ENCODE results near the gene CDKN1A.
A peak's percentile ranks its signal among the peaks of the same experiment; 100 is the strongest.
"Not testable (repeated sequence)": the region's sequence is repeated elsewhere in the genome, so short reads cannot be mapped to it uniquely, and the experiment has no call there.

Gene CDKN1A

DNA sequence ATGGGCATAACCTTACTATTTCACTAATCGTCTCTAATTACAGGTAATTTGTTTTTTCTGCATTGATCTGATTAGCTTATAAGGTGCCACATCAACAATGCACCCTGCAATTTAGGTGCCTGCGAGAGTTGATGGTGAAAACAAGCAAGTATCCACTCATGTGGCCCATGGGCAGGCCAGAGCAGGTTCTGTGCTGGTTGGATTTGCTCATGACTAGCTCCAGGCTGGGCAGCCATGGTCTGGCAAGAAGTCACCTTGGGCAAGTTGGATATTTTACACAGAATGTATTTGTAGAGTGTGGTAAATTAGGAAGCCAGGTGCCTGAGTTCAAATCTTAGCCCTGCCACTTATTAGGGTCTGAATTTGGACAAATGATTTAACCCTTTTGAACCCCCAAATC, 44.4 kb downstream of the CDKN1A start:
- no peak for DNase-seq

DNA sequence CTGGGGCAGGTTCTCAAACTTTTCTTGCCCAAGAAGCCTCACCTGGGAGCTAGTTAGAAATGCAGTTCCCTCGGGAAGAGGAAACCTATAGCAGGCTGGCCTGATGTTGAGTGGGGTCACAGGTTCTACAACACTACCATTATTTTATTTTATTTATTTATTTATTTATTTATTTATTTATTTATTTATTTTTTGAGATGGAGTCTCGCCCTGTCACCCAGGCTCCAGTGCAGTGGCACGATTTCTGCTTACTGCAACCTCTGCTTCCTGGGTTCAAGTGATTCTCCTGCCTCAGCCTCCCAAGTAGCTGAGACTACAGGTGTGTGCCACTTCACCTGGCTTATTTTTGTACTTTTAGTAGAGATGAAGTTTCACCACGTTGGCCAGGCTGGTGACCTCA, 45.5 kb downstream of the CDKN1A start:
- not testable (repeated sequence) for DNase-seq

DNA sequence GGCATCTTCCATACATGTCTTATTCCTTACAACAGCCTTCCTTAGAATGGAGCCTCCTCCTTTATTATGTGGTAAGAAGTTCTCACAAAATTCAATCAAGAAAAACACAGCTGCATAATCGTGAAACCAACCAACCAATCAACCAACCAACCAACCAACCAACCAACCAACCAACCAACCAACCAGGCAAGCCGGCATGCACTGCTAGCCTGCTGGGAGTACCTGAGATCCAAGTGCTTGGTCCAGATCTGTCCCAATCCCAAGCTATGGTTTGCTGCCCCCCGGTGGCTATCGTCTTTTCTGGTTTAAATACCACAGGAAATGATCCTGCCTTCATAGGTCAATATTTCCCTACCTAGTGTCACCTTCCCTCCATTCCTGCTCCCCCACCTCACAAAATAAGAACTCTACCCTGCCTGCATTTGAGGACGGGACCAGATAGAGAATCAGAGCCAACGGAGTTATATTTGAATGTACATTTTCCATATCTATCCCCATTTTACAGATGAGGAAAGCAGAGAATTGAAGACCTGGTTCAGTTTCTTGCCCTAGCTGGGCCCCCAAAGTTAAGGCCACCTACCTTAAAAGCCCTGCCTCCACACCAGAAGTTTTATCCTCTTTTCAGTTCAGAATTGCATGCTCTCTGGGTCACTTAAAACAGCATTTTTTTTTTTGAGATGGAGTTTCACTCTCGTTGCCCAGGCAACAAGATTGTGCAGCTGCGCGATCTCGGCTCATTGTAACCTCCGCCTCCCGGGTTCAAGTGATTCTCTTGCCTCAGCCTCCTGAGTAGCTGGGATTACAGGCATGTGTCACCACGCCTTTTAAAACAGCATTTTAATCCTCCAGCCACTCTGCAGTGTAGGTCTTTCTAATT, 46.2 kb downstream of the CDKN1A start:
- peak; percentile 67 to 78 for DNase-seq

DNA sequence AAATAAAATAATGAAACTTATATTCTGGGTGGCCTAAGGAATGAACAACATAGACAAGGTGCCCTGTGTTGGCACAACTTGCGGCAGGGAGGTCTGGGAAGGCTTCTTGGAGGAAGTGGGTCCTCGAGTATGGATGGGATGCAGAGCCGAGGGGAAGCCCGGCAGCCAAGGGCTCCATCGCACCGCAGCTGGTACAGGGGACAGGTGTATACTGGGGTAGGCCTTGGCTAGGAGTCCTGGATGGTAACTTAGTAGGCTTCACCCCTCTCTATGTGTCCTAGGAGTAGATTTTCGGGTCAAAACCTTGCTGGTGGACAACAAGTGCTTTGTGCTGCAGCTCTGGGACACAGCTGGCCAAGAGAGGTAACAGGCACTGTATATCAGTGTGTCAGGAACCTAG, 47.1 kb downstream of the CDKN1A start:
- no peak for DNase-seq

DNA sequence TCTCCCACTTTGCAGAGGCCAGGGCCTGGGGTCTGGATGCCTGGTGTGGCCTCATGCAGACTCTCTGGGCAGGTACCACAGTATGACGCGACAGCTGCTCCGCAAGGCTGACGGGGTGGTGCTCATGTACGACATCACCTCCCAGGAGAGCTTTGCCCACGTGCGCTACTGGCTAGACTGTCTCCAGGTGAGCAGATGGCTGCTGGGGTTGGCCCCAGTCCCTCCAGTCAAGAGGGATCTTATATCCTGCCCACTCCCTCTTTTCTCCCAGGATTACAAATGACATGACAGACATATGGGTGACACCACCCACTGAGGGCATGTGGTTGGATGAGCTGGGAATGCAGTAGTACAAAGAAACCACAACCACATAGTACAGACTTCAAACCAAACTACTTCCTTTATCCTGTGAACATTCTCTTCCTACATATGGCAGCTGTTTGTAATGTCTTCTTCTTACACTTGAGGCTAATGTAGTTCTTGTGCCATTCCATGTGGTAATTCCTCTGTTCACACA, 49.0 kb downstream of the CDKN1A start:
- DNase-seq, result no peak

DNA sequence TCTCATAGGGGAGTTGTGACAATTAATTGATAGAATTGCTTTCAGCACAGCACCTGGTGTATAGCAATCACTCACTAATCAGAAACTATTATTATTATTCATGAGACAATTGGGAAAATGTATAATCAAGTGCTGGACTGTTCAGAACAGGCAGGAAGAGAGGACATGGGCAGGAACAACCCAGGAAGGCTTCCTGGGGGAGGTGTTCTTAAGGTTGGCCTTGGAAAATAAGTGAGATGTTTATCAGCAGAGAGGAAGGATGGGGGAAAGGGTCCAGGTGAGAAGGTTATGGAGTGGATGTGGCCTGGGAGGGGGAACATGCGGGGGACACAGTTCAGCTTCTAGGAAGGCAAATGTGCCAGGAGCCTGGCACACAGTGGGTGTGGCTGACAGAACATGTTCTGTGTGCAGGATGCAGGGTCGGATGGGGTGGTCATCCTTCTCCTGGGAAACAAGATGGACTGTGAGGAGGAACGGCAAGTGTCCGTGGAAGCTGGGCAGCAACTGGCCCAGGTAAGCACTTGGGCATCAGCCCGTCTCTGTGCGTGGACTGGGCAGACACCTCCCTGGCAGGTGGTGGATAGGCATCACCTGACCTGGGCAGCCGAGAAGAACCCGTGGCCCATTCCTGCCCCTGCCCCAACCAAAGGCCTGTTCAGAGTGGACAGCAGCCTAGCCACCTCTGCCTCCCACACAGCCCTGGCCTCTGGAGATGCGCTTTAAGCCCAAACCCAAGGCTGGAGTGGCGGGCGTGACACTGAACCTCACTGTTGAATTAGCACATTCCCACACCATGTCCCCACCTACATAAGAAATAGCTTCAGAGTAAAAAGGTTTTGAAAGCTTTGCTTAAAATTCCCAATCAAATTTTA, 50.0 kb downstream of the CDKN1A start:
- DNase-seq, result no peak

DNA sequence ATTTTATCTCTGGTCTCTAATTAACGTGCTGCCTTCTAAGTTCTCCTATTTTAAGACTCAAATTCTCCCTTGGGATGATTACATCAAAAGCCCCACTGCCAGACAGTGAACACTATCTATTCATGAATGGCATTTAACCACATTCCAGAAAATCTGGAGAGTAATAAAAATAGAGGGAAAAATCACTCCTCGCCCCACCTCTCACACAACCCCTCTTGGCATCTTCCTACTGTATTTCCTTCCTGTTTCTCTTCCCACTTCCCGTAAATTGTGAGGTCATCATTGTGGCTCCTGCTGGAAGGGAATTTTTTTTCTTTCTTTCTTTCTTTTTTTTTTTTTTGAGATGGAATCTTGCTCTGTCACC, 50.6 kb downstream of the CDKN1A start:
- no peak for DNase-seq

DNA sequence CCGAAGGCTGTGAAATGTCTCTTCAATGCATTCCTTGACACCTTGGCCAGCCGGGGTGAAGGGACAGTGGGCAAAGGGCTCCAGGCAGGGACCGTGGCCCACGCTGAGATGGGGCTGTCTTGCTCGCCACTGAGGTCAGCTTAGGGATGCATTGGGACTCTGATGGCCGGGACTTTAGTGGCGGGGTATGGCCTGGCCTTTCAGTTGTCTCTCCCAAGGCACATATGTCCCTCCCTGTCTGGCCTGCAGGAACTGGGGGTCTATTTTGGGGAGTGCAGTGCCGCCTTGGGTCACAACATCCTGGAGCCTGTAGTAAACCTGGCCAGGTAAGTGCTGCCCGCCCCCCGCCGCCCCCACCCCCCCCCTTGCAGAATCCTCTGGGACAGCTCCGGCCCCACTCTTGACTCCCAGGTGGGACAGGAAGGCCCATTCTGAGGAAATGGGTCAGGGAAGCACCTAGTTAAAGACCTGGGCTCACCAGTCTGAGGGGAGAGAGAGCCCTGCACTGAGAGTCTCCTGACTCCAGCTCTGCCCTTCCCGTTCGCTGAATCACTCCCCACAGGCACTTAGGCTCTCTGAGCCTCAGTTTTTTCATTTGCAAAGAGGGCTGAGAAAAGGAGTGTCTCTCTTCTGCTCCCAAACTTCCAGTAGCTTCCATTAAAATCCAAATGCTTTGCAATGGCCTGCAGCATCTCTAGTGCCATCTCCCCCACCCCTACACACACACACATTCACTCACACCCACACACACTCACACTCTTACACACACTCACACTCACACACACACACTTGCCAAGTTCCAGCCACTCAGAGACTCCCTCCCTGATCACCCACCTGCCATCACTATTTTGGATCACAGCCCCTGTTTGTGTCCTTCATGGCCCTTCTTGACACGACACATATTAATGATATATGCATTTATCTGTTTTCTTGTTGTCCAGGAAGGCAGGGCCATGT, 52.2 kb downstream of the CDKN1A start:
- no peak for DNase-seq

DNA sequence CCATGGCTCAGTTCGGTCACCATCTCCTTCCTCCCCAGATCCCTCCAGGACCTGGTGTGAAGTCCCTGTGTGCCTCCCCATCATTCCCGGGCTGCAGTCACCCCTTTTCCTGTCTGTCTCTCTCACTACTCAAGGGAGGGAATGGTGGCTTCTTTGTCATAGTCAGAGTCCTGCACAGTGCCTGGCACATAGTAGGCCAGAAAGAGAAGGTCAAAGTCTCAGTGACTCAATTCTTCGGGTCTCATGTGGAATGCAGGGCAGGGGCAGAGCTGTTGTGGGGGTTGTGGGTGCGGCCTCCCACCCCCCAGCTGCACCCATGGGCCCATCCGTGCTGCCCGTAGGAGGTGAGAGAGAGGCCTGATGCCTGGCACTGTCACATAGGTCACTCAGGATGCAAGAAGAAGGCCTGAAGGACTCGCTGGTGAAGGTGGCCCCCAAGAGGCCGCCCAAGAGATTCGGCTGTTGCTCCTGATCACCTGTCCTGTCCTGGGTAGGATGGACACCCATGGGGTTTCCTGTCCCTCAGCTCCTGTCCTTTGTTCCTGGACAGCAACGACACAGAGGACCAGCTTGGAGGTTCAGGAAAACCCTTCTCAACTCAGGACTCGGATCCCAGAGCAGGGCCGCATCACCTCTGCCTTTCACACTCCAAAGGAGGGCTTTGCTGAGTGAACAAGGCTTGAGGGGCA, 53.3 kb downstream of the CDKN1A start:
- DNase-seq, result no peak

DNA sequence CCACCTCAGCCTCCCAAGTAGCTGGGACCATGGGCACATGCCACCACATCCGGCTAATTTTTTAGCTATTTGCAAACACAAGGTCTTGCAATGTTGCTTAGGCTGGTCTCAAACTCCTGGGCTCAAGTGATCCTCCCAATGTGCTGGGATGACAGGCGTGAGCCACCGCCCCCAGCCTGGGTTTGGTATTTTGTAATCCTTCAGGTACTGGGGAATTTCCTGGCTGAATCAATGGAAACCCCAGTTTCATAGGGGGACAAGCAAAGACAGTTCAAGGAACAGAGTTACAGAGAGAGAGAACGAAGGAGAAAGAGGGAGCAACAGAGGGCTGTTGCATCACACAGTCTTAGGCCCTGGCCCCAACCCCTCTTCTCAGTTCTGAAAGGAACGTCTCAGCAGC, 54.8 kb downstream of the CDKN1A start:
- DNase-seq, result no peak

DNA sequence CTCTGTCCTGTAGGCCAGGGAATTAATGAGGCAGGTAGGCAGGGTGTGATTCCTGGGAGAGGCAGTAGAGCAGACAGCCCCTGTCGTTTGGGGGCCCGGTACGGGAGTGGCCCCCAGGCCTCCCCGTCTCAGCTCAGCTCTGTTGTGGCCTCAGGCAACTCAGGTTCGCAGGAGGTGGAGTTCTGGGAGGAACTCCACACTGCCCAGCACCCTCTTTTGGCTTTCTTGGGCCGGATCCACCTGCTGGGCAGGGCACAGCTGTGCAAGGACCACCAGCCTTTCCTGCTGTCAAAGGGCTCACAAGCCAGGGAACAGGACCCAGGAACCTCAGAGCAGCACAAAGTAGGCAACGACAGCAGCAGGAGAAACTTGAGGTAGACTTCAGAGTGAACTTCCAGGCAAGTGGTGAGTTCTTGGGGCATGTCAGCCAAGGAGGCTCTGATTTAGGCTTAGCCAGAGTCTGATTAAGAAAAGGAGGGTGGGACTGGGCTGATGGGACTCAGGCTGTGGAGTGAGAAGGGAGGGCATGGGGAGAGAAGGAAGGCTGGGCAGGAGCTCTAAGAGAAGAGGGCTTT, 56.1 kb downstream of the CDKN1A start:
- no peak for DNase-seq

DNA sequence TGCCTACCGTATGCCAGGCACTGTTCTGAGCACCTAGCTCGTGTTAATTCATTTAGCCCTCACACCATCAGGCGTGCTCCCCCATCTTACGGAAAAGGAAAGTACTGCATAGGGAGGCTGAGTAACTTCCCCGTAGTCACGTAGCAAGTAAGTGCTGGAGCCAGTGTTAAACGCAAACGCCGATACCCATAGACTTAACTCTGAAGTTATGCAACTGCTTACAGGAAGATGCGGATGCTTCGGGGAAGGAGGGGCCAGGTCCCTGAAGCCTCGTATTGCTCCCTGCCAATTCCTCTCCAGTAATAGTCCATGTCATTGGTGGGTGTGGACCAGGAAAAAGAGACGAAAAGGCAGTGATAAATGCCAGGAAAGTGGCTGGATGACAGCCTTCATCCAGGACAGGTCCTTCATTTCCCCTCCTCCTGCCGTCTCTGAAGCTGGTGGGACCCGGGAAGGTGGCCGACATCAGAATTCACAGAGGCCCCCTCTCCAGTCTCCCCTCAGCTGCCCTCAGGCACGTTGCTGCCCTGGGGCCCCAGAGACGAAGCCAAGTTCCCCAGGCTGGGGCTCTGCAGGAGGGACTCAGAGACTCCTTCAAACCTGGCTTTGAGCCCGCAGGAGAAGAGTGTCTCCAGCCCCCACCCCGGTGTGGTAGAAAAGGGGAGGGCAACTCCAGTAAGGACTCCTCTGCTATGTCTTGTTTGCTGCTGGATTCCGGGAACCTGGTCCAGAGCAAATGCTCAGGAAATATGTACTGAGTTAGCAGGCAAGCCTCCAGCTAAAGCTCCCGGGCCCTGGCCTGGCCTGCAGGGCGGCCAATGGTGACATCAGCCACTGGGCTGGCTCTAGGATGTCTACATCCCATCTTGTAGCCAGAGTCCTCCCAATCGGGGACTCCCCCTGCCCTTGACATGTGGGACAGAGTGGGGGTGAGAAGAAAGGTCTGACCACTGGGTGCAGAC, 56.9 kb downstream of the CDKN1A start:
- DNase-seq, result peak in 1 of 2 donors; percentile 22

Data from stimulated activated CD4-positive, alpha-beta T cell treated with anti-CD3 and anti-CD28 coated beads, Interleukin-2, amount 100 ng/mL, for 24 hours (primary cell).